ENCODE data around the gene MRPS7.

The MRPS7 gene

DNA sequence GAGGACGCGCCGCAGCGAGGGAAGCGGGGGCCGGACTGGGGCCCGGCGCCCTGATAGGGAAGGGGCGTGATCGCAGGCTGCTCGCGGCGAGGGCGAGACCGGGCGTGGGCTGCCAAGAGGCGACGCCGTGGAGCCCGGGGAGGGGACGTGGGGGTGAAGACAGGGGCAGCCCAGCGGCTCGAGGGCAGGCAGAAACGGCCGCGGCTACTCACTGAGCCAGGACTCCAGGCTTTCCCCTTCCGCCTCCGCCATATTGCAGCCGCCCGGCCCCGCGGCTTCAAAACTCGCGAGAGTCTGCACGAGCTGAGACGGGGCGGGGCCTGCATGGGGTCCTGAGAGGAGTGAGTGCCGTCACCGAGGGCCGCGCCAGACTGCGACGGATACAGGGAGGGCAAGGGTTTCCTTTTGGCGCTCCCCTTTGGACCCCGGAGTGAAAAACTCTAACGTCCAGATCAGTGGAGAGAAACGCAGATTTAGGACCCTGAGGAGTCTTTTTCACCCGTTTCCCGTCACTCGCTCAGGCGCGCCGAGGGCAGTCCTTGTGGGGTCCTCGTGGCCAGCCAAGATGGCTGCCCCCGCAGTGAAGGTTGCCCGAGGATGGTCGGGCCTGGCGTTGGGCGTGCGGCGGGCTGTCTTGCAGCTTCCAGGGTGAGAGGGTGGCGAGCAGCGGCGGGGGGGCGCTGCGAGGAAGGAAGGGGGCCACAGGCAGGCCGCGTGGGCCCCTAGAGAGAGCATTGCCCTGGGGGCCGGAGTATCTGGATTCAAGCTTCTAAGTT is at the start of gene MRPS7, which contains the start of gene GGA3:
Gene MRPS7, plus strand, starts transcription at position 544 of the 776 bp plus-strand sequence. Its CDS starts 22 bp downstream, at position 566.
Gene GGA3, minus strand, starts transcription at position 271 of the 776 bp plus-strand sequence. Its CDS starts 19 bp downstream, at position 252.
- peak; percentile 96 for DNase-seq

DNA sequence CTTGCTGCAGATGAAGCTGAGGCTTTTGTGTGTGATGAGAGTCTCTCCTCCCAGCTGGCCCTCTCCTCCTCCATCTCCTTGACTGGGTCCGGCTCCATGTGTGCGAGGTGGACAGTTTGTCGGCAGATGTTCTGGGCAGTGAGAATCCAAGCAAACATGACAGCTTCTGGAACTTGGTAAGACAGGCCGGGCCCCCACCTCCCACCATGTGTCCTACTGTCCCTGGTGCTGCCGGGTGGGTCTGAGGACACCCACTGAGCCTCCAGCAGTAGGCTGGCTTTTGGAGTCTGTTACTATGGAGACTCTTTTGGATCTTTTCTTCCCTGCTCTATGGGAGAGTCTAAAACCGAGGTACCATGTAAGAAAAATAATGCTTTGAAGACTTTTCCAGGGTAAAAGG is 43.5 kb upstream of the MRPS7 start:
- DNase-seq = no peak

DNA sequence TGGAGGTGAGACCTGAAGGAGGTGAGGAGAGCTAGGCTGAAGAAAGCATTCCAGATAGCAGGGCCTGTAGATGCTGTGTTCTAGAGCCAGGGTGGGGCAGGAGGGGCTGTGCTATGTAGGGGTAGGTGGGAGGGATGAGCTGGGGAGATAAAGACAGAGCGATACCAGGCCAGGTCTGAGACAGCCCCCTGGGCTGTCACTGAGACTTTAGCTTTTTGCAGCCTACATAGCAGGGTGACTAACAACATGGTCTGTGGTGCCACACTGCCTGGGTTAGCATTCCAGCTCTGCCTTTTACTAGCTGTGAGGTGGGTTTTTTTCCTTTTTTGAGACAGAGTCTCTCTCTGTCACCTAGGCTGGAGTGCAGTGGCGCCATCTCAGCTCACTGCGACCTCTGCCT is 41.9 kb upstream of the MRPS7 start:
- no peak for DNase-seq

DNA sequence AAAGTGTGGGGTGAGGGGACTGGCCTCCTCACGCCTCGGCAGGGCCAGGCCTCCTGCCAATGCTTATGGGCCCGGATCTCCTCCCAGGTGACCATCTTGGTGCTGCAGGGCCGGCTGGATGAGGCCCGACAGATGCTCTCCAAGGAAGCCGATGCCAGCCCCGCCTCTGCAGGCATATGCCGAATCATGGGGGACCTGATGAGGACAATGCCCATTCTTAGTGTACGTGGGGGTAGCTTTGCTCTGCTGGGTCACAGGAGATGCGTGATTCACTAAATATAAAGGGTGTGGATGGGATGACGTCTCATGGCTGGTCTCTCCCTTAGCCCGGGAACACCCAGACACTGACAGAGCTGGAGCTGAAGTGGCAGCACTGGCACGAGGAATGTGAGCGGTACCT is 36.7 kb upstream of the MRPS7 start:
- DNase-seq = no peak

DNA sequence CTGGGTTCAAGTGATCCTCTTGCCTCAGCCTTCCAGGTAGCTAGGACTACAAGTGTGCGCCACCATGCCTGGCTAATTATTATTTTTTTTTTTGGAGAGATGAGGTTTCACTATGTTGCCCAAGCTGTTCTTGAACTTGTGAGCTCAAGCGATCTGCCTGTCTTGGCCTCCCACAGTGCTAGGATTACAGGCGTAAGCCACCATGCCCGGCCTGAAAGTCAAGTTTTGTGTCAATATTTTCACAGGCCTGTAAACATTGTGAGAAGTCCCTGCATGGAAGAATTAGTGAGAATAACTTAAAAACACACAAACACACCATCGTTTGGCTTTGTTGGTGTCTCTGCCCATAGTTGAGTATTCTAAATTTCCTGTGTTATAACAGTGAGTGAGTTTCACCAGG is 34.0 kb upstream of the MRPS7 start:
- no peak for DNase-seq

DNA sequence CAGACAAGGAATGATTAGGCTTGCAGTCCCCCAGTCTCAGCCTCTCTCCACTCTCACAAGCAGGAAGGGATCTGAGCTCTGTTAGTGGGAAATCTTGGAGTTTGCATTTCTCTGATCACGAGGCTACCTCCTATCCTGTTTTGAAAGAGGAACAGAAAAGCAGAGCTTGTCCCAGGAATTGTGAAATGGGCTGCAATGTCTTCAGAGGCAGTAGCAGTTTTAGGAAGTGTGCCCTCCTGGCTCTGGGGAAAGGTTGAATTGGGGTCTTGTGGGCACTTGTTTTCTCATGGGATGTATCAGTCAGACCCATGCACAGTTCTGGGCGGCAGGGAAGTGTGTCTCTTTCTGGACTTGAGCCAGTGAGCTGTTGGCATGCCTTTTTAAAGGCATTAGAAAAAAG is 33.4 kb upstream of the MRPS7 start:
- no peak for DNase-seq

DNA sequence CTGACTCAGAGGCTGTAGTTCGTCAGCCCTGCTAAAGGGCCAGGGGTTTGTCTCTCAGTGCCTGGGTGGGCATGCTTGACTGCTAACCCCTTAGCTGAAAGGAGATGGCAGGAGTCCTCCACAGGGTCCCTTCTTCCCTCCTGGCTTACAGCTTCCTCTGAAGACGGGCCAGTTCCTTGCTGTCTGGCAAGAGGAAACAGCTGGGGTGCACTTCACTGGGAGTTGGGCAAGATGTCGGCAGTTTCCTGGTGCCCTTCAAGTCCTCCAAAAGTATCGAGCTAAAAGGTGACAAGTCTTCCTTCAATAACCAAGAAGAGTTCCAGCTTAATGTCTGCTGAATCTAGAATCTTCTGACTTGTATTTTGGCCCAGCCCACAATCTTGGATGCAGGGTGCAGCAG is 32.8 kb upstream of the MRPS7 start:
- DNase-seq = no peak

DNA sequence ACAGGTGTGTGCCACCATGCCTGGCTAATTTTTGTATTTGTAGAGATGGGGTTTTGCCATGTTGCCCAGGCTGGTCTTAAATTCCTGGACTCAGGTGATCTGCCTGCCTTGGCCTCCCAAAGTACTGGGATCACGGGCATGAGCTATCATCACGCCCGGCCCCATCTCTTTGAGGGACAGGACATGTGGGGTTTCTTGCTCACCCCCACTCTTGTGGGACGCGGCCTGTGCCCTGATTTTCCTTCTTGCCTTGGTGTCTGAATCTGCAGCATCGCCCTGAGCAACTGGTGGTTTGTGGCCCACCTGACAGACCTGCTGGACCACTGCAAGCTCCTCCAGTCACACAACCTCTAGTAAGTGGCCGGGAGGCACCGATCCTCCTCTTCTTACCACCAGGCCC is 30.6 kb upstream of the MRPS7 start:
- DNase-seq = no peak

DNA sequence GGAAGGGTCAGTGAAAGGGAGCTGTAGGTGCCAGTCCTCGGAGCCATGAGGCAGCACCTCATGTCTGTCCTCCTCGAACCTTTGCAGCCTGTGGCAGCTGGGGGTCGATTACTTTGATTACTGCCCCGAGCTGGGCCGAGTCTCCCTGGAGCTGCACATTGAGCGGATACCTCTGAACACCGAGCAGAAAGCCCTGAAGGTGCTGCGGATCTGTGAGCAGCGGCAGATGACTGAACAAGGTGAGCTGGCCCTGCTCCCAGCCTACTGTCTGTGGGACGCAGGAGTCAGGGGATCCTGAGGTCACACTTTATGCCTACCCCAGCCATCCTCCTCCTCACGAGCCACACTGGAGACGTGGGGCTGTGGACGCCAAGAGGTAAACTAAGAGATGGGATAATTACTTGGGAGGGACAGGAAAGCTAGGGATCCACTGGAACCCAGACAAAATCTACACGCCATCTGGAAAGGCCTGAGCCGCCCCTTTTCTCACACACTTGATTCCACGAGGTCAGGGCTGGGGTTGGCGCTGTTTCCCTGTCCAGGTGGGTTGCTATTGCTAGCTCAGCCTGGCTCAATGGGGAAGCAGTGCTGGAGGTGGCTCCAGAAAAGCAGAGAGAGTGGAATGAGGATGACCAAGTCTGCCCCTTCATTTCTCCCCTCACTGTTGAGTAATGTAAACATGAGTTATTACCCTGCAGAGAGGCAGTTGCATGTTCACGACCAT is 29.8 kb upstream of the MRPS7 start:
- no peak for DNase-seq

DNA sequence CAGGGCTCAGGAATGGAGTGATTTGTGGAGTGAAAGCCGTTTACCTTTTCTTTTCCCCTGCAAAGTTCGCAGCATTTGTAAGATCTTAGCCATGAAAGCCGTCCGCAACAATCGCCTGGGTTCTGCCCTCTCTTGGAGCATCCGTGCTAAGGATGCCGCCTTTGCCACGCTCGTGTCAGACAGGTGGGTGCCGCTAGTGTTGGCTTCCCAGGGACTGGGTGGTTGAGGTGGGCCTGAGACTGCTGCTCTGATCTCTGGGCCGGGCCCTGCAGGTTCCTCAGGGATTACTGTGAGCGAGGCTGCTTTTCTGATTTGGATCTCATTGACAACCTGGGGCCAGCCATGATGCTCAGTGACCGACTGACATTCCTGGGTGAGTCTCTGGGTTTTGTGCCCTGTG is 28.9 kb upstream of the MRPS7 start:
- DNase-seq = no peak

DNA sequence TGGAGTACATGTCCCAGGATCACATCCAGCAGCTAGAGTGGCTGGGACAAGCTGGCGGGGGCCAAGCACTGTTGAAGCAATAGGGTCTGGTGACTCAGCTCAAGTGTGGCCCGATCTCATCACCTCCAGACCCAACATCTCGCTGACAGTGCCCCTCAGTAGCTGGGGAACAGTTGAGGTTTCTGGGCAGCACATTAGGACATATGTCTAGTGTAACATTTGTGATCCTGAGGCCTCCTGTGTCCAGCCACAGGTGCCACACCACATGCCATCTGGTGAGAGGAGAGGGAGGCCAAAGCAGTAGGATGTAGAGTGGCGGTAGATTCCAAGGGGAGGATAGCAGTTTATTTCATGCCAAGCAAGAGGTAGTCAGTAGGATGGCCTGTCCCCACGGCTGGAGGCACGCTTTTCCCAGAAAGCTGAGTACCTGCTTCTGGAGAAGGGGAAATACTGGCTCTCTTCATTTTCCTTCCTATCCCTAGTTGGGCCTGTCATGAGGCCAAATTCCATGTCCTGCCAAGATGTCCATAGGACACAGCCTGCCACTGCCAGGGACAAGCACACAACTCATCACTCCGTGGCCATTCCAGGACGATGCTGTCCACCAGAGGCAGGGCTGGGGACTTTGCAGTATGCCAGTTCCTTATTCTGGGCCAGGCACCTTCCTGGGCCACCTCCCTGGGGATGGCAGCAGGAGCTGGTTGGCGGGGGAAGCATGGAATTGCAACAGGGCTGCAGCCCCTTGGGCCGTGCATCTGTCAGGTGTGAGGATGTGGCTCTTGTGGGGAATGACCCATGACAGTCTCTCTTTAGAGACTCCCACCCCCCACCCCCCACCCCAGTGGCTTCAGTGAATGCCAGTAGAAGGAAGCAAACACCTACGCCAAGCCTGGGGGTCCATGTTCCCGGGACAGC is 24.3 kb upstream of the MRPS7 start:
- DNase-seq = no peak

DNA sequence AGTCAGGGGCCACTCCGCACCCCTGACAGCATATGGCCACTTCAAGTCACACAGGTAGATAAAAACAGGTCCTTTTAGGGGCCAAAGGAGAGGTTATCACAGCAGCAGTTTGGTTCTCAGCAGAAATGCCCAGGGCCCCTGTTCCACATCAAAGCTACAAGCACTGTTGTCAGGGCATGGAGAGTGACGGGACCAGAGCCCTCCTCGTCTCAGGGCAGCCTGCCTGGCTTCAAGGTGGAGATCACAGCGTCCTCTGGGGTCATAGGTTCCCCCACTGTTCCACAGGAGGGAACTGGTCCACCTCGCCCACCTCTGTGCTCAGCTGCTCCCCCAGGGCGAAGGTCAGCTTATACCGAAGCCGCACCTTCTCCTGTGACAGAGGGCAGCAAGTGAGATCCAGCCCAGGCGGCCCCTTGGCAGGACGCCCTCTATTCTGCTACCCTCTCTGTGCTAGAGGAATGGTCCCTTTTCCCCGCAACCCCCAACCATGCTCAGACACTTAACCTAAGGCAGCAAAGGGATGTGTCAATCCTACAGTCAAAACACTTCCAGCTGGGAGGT is 23.6 kb upstream of the MRPS7 start:
- no peak for DNase-seq

DNA sequence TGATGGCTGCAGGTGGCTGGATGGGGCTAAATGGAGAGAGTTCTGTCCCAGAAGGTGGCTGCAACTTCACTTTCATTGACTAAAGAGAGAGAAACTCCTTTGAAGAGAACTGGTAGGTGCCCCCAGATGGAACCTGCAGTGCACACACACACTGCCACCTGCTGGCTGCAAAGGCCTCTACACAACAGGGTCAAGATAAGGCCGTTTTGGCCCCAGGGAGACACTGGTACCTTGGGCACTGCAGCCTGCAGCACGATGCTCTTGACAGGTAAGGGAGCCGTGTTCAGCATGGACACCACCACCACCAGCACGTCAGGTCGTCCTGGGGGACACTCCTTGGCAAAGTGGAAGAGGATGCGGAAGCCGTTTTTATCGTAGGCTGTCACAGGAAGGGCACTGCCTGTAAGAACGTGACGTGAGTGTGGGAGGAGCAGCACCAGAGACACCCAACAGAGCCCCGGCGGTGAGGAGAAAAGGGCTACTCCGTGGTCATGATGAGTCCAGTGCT is 22.9 kb upstream of the MRPS7 start:
- peak; percentile 57 for DNase-seq

DNA sequence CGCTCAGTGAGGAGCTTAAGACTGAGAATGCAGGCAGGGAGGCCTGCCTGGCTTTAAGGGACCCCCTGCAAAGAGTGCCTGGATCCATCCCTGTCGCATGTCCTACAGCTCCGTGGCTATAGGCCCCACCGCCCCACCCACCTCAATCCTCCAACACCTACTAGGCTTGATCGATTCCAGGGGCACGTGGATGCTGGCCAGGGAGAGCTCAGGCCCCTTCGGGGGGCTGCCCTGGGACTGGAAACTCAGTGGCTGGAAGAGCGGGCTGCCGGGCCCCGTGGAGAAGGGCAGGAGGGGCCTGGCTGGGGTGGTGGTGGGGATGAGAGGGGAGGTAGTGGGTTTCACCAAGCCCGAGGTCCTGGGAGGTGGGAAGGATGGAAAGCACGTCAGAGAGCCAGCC is 22.5 kb upstream of the MRPS7 start:
- DNase-seq = no peak

DNA sequence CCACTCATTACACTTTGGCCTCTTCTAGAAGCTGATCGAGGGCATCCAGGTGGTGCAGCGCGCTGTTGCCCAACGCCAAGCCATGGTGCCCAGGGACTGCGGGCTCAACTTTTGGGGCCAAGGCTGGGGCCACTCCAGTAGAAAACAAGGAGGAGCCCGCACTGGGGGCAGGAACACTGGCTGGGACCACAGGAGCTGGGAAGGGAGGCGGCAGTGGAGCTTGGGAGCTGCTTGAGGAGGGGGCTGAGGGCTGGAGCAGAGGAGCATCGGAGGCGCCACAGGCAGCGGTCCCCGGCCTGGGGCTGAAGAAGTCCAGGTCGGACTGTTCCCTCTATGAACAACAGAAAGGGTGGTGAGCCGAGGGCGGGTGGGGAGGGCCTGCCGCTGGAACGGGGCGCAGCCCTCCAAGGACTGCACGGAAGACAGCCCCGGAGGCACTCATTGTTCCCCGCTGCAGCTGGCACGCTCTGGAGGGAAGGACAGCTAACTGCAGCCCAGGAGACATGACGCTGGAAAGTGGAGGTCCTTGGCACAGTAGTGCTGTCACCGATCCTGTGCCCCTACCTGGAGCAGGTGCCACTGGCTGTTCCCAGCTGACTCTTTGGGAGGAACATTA is 21.8 kb upstream of the MRPS7 start:
- no peak for DNase-seq

DNA sequence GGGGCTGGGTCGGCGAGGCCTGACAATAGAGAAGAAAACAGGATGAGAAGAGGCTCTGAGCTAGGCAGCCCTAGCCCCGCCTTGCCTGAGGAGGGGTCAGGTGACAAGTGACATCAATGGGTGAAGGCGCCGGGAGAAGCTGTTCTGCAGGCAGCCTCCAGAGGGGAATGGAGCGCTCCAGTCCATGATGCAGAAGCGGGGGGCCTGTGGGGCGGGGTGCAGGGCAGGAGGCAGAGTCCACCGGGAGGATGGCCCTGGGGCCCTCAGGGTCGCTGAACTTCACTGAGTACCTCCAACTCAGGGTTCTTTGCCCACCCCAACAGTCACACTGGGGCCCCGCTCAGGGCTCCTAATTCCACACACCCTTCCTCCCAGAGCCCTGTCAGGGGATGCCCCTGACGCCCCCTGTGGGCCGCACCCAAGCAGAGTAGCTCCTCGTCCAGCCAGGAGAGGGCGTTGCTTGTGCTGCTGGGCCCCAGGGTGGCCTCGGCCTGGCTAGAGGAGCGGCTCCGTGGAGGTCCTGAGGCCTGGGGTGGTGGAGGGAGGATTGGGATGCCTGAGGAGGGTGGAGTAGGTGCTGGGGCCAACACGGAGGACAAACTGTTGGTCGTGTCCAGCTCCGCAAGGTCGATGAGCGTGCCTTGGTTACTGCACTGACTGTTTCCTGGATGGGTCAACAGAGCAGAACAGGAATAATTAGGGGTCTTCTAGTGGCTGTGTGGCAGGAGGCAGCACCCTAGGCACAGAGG is 21.1 kb upstream of the MRPS7 start:
- DNase-seq = no peak

DNA sequence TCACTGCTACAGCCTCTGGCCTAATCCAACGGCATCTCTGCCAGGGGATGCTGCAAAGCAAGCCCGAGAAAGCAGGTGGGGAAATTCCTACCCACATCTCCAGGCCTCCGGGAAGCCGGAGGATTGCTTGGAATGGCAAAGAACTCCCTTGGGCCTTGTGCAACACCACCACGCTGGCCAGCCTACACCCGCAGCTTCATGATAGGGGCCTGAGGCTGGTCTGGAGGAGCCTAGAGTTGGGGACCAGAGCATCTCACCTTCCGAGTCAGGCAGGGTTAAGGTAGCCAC is 20.6 kb upstream of the MRPS7 start:
- no peak for DNase-seq

DNA sequence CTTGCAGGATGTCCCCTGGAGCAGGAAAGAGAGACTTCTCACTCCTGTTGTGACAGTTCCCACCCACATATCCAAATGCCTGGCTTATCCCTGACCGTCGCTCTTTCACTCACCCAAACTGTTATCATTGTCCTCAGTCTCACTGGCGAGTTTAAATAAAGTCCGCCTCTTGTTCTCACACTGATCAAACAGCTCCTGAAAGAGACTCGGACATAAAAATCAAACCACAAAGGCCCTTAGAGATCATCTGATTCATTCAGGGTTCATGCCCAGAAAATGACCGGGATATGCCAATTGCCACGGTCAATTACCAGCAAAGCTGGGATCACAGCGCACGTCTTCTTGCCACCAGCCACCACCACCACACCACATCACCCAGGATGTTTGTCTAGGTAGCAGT is 20.2 kb upstream of the MRPS7 start:
- DNase-seq = no peak

DNA sequence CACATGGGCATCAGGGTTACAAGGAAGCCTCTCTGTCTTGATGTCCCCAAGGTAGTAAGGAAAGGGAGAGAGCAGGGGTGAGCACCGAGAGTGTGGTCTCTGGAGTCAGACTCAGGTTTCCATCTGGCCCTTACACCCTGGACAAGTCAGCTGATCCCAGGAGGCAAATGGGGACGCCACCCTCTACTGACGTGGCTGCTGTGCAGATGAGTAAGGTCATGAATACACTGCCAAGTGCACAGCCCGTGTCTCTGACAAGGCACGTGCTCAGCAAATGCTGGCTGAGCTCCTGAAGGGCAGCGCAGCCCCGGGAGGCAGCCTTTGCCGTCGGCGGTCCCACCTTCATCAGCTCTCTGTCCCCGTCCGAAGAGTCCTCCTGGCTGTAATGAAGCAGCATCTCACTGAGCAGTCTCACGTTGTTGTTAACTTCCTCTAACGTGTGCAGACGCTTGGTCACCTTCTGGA is 19.7 kb upstream of the MRPS7 start:
- DNase-seq = no peak

DNA sequence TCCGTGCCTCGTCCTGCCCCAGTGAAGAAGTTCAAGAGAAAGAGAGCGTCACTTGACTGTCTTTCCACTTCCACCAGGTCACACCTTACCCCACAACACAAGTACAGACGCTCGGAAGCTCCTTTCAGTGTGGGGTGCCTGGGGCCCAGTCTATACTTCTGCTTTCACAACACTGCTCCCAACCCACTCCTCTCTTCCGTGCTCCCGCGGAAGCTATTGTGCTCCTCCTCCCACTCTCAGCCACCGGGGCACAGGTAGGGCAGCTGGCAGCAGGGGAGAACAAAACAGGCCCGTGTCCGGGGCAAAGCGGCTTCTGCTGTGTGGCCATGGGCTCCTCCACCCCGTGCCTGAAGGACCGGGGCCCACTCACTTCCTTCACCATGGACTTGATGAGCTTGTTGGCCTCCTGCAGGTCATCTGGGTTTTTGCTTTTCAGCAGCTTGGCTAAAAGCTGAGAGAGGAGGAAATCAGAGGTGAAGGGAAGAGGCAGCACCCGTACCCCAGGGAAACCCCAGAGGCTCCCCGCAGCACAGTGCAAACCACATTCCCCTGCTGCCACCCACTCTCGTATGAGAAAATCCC is 19.1 kb upstream of the MRPS7 start:
- DNase-seq = no peak

DNA sequence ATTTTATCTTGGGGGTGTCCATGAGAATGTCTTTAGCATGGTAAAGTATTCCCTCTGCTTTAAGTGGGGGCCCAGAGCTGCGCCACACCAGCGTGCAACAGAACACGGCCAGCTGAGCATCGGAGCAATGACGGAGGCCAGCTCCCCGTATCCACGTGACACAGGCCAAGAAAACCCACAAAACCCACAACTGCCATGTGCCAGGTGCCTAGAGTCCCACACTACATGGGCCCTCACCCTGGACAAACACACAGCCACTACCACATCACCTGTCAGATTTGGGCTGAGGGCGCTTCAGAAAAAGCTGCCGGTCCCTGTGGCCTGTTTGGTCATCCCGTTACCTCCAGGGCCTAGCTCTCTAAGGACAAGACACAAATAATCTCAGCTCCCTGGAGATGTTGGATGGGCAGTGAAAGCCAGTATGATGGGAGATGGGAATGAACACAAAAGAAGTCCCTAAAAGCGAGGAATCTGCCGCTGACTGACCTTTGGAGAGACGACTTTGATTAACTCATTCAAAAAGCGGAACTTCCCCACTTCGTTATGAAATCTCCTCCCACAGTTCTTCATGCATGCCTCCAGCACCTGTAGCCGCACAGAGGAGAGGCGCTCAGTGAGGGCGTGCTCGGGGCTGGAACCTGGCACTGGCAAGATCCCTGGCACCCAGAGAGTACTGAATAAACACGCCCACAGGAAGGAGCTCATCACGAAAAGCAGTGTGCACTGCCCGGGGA is 17.4 kb upstream of the MRPS7 start:
- no peak for DNase-seq

All from activated gamma-delta T cell treated with Interleukin-2 at 50 U/mL for 16 hours (primary cell).